Fibroblast of lung (primary cell): ENCODE measurements around the gene CARS2. TPM values are rescaled to one million over a fixed set of nuclear protein-coding genes. Genes with fewer than 3 reads are reported as not detected.
A peak's percentile ranks its signal among the peaks of the same experiment; 100 is the strongest.

Experiments used
- DNase-seq, 2 donors: peaks; one replicate each; pipeline versions ENCODE4 v3.0.0 to v3.0.0-alpha.2; 2010; ENCODE audit warnings: low read depth in 2 of 2
- H2AFZ ChIP-seq: 2 replicates; pipeline ENCODE4 v1.5.1; 2012; ENCODE audit warnings: low read length, control low read depth, inconsistent platforms
- H3K27ac ChIP-seq: 2 replicates; pipeline ENCODE4 v1.5.1; 2011; ENCODE audit warnings: low read length, control low read depth; ENCODE audit not compliant: insufficient read depth
- H3K27me3 ChIP-seq: 2 replicates; pipeline ENCODE4 v1.5.1; 2011; ENCODE audit warnings: mild to moderate bottlenecking, low read length; ENCODE audit not compliant: control insufficient read depth, insufficient read depth
- H3K36me3 ChIP-seq: 2 replicates; pipeline ENCODE4 v1.5.1; 2011; ENCODE audit warnings: low read length; ENCODE audit not compliant: control insufficient read depth, insufficient read depth
- H3K4me1 ChIP-seq: 2 replicates; pipeline ENCODE4 v1.5.1; 2011; ENCODE audit warnings: low read length; ENCODE audit not compliant: control insufficient read depth, insufficient read depth; ENCODE audit errors: extremely low read depth
- H3K4me2 ChIP-seq: 2 replicates; pipeline ENCODE4 v1.5.1; 2011; ENCODE audit warnings: low read length, control low read depth; ENCODE audit not compliant: insufficient read depth; ENCODE audit errors: extremely low read depth
- H3K4me3 ChIP-seq, 4 experiments: fragments of 200-600 bp in 1 of 4; sonication (generic) in 1 of 4; replicated peaks in 1 of 4; 2 replicates each; pipeline ENCODE4 v1.5.1; 2011 to 2016; ENCODE audit warnings: low read length in 4 of 4, low read depth in 3 of 4, mild to moderate bottlenecking in 3 of 4, control low read depth in 2 of 4, inconsistent platforms in 1 of 4, mixed read lengths in 1 of 4; ENCODE audit not compliant: insufficient read depth in 1 of 4; ENCODE audit errors: control extremely low read depth in 1 of 4
- H3K79me2 ChIP-seq: 2 replicates; pipeline ENCODE4 v1.5.1; 2012; ENCODE audit warnings: mild to moderate bottlenecking, low read length, inconsistent platforms; ENCODE audit not compliant: control insufficient read depth, insufficient read depth
- H3K9ac ChIP-seq: 2 replicates; pipeline ENCODE4 v1.5.1; 2011; ENCODE audit warnings: mild to moderate bottlenecking, low read length, control low read depth; ENCODE audit not compliant: insufficient read depth
- H3K9me3 ChIP-seq: 2 replicates; pipeline ENCODE4 v1.5.1; 2012; ENCODE audit warnings: low read depth, low read length; ENCODE audit not compliant: control insufficient read depth, insufficient read depth
- H4K20me1 ChIP-seq: 2 replicates; pipeline ENCODE4 v1.5.1; 2011; ENCODE audit warnings: low read length; ENCODE audit not compliant: control insufficient read depth, insufficient read depth; ENCODE audit errors: extremely low read depth
- CTCF ChIP-seq, 2 donors: IDR thresholded peaks in 1 of 2; conservative IDR thresholded peaks in 1 of 2; 1 replicate in 1 of 2; 2 replicates in 1 of 2; pipeline ENCODE4 v1.5.1; 2011 to 2012; ENCODE audit warnings: low read length in 2 of 2, control low read depth in 1 of 2, inconsistent platforms in 1 of 2, low read depth in 1 of 2, mild to moderate bottlenecking in 1 of 2
- EZH2 ChIP-seq: IDR thresholded peaks from 2 replicates; pipeline ENCODE4 v1.5.1; 2012; ENCODE audit warnings: low read length, control low read depth, mild to moderate bottlenecking; ENCODE audit errors: missing control alignments
- polyA plus RNA-seq, 2 donors: library from polyadenylated mRNA; depleted of rRNA in 1 of 2; stranded (reverse) in 1 of 2; unstranded in 1 of 2; fragments of >200 nt; gene quantifications; 2 replicates each; pipeline ENCODE4 v1.2.1, GENCODE V29; 2011 to 2012; ENCODE audit warnings: missing spikeins in 1 of 2
- total RNA-seq: library from RNA; depleted of rRNA; stranded (reverse); fragments of >200 nt; gene quantifications from 2 replicates; pipeline ENCODE4 v1.2.1, GENCODE V29; 2014

The CARS2 gene
- total and polyA plus RNA-seq, 2 donors (not counting 1 experiment from before 2014, with no cell fraction given) = 64.7 to 127 TPM

- Histone ChIP-seq H3K4me1 (peaks cover 9% of the 10 kb centered on the region), H3K27me3 (no peaks in the 10 kb centered on the region), H3K4me2 (no peak overlapping the region), H3K27ac (peak overlapping the region; percentile 64), H3K9ac (no peak overlapping the region), H3K4me3 (no peak overlapping the region), H3K9me3 (no peaks in the 10 kb centered on the region), H3K79me2 (no peaks in the 10 kb centered on the region), H4K20me1 (peaks cover 1% of the 10 kb centered on the region), H3K36me3 (peaks cover 41% of the 10 kb centered on the region), H2AFZ (no peak overlapping the region)
- TF ChIP-seq CTCF (conservative IDR thresholded peaks at IDR 0.05 in 1 of 2, IDR thresholded peaks at IDR 0.05 in 1 of 2; ENCODE audit: low read depth in 1 of 2, low read length in 2 of 2) = no peak
- no peak for TF ChIP-seq EZH2
- peak; percentile 39 to 48 for DNase-seq
Measured at GRCh38 chr13:110641055-110642015, 64.6 kb downstream of the CARS2 start.

GRCh38 chr13:110640591-110641029, 65.3 kb downstream of the CARS2 start:
- H3K4me1 ChIP-seq = peaks cover 9% of the 10 kb centered on the region
- no peaks in the 10 kb centered on the region for H3K79me2 ChIP-seq
- DNase-seq = peak; percentile 62 to 63
- peak overlapping the region; percentile 26 for H3K27ac ChIP-seq
- TF ChIP-seq EZH2 (no peak), CTCF (conservative IDR thresholded peaks at IDR 0.05 in 1 of 2, IDR thresholded peaks at IDR 0.05 in 1 of 2; ENCODE audit: low read depth in 1 of 2, low read length in 2 of 2) (no peak)
- no peak overlapping the region for H3K9ac ChIP-seq
- peaks cover 1% of the 10 kb centered on the region for H4K20me1 ChIP-seq
- no peaks in the 10 kb centered on the region for H3K27me3 ChIP-seq
- H3K4me2 ChIP-seq = no peak overlapping the region
- H3K9me3 ChIP-seq = no peaks in the 10 kb centered on the region
- H3K36me3 ChIP-seq = peaks cover 44% of the 10 kb centered on the region
- no peak overlapping the region for H3K4me3 ChIP-seq
- no peak overlapping the region for H2AFZ ChIP-seq

GRCh38 chr13:110639935-110640334, 66.0 kb downstream of the CARS2 start:
- TF ChIP-seq CTCF (conservative IDR thresholded peaks at IDR 0.05 in 1 of 2, IDR thresholded peaks at IDR 0.05 in 1 of 2; ENCODE audit: low read depth in 1 of 2, low read length in 2 of 2) = no peak
- no peak for TF ChIP-seq EZH2
- no peak overlapping the region for H3K4me3 ChIP-seq
- H3K9ac ChIP-seq = no peak overlapping the region
- H2AFZ ChIP-seq = no peak overlapping the region
- no peaks in the 10 kb centered on the region for H3K27me3 ChIP-seq
- peaks cover 1% of the 10 kb centered on the region for H4K20me1 ChIP-seq
- H3K9me3 ChIP-seq = no peaks in the 10 kb centered on the region
- DNase-seq = no peak
- peaks cover 49% of the 10 kb centered on the region for H3K36me3 ChIP-seq
- no peaks in the 10 kb centered on the region for H3K79me2 ChIP-seq
- H3K4me1 ChIP-seq = peaks cover 9% of the 10 kb centered on the region
- no peak overlapping the region for H3K27ac ChIP-seq
- no peak overlapping the region for H3K4me2 ChIP-seq
